Measurements from ENCODE around the gene SUSD2. TPM values are rescaled to one million over a fixed set of nuclear protein-coding genes. Genes with fewer than 3 reads are reported as not detected.

SUSD2 gene
- total RNA-seq, 1 experiment from 2014 or later, result 2.5 TPM

DNA sequence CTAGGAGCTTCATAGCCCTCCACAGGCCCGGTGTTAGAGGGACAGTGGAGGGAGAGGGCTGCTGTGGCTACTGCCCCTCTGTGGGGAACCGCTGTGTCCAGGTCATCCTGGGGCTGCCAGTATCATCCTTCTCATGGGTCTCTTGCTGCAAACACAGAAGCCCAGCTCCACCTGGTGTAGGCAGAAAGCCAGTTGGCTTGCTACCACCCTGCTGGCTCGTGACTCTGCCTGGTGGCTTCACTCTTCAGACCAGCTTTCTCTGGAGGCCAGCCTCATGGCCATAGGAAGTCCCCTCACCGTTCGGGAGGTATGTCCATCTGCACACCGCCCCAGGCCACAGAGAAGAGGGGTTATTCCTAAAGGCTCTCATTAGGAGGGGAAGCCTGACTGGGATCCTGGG is 19.4 kb upstream of the SUSD2 start:
- H3K9me3 Mint-ChIP-seq (ENCODE audit: low read depth, unreplicated experiment), result no peaks in the 10 kb centered on the region
- DNase-seq, result no peak
- peaks cover 11% of the 10 kb centered on the region for H3K36me3 Mint-ChIP-seq (ENCODE audit: insufficient read depth, unreplicated experiment)
- CTCF ChIA-PET, result no interaction called here
- TF ChIP-seq, protein P1, sequence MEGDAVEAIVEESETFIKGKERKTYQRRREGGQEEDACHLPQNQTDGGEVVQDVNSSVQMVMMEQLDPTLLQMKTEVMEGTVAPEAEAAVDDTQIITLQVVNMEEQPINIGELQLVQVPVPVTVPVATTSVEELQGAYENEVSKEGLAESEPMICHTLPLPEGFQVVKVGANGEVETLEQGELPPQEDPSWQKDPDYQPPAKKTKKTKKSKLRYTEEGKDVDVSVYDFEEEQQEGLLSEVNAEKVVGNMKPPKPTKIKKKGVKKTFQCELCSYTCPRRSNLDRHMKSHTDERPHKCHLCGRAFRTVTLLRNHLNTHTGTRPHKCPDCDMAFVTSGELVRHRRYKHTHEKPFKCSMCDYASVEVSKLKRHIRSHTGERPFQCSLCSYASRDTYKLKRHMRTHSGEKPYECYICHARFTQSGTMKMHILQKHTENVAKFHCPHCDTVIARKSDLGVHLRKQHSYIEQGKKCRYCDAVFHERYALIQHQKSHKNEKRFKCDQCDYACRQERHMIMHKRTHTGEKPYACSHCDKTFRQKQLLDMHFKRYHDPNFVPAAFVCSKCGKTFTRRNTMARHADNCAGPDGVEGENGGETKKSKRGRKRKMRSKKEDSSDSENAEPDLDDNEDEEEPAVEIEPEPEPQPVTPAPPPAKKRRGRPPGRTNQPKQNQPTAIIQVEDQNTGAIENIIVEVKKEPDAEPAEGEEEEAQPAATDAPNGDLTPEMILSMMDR (IDR thresholded peaks at IDR 0.05; ENCODE audit: unreplicated experiment), result no peak
- no peak overlapping the region for H3K4me3 Mint-ChIP-seq (ENCODE audit: low read depth, unreplicated experiment)
- BruUV-seq (replicated peaks), result no TSS peak
- H3K27ac Mint-ChIP-seq (ENCODE audit: unreplicated experiment), result no peak overlapping the region
- no peaks in the 10 kb centered on the region for H3K4me1 Mint-ChIP-seq (ENCODE audit: low read depth, unreplicated experiment)
- no peaks in the 10 kb centered on the region for H3K27me3 Mint-ChIP-seq (ENCODE audit: unreplicated experiment)
- intact Hi-C loops (cut with micrococcal nuclease; ENCODE audit: unreplicated experiment), result no loop called here

DNA sequence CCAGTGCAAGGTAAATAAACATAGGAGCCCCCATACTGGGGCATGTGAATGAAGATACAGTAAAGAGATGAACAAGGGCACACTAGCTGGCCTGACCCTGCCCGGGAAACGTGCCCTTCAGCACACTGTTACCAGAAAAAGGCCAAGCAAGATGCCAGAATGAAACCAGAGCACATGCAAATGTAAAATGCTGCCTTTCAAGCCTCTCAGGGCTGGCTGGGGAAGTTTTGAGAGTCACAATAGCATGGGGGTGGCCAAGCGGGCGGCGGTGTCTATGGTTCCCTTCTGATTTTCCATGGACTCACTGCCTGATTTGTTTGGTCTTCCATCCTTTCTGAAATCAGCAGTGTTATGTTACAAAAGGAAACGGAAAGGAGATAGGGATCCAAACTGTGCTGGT is 18.9 kb upstream of the SUSD2 start:
- Mint-ChIP-seq H3K4me3 (ENCODE audit: low read depth, unreplicated experiment) (no peak overlapping the region), H3K27me3 (ENCODE audit: unreplicated experiment) (no peaks in the 10 kb centered on the region), H3K4me1 (ENCODE audit: low read depth, unreplicated experiment) (no peaks in the 10 kb centered on the region), H3K27ac (ENCODE audit: unreplicated experiment) (no peak overlapping the region), H3K9me3 (ENCODE audit: low read depth, unreplicated experiment) (no peaks in the 10 kb centered on the region), H3K36me3 (ENCODE audit: insufficient read depth, unreplicated experiment) (peaks cover 12% of the 10 kb centered on the region)
- intact Hi-C loops (cut with micrococcal nuclease; ENCODE audit: unreplicated experiment), result no loop called here
- TF ChIP-seq, protein P1 (IDR thresholded peaks at IDR 0.05; ENCODE audit: unreplicated experiment), result no peak
- DNase-seq, result no peak
- BruUV-seq (replicated peaks), result no TSS peak
- CTCF ChIA-PET, result no interaction called here

DNA sequence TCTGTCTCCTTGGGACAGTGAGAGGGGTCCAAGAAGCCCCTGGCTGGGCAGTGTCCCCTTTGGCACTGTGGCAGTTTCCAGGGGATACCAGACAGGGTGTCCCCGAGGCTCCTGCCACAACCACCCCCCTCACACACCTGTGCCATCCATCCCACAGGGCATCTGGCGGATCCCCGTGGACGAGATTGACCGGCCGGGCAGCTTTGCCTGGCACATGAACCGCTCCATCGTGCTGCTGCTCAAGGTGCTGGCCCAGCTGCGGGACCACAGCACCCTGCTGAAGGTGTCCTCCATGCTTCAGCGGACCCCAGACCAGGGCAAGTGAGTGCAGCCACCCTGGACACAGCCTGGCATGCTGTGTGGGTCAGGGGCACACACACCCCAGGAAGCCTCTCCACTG is 17.0 kb upstream of the SUSD2 start:
- no peaks in the 10 kb centered on the region for H3K9me3 Mint-ChIP-seq (ENCODE audit: low read depth, unreplicated experiment)
- no TSS peak for BruUV-seq (replicated peaks)
- H3K27me3 Mint-ChIP-seq (ENCODE audit: unreplicated experiment), result no peaks in the 10 kb centered on the region
- intact Hi-C loops (cut with micrococcal nuclease; ENCODE audit: unreplicated experiment), result no loop called here
- CTCF ChIA-PET, result interaction anchor here (1.0 to 2.8 kb wide), 2 partner anchors 8 to 18 kb away, joined by 4 to 15 read pairs; no protein-coding TSS in a partner anchor
- DNase-seq, result no peak
- no peaks in the 10 kb centered on the region for H3K4me1 Mint-ChIP-seq (ENCODE audit: low read depth, unreplicated experiment)
- H3K4me3 Mint-ChIP-seq (ENCODE audit: low read depth, unreplicated experiment), result no peak overlapping the region
- TF ChIP-seq, protein P1 (IDR thresholded peaks at IDR 0.05; ENCODE audit: unreplicated experiment), result no peak
- H3K27ac Mint-ChIP-seq (ENCODE audit: unreplicated experiment), result no peak overlapping the region
- peaks cover 16% of the 10 kb centered on the region for H3K36me3 Mint-ChIP-seq (ENCODE audit: insufficient read depth, unreplicated experiment)

DNA sequence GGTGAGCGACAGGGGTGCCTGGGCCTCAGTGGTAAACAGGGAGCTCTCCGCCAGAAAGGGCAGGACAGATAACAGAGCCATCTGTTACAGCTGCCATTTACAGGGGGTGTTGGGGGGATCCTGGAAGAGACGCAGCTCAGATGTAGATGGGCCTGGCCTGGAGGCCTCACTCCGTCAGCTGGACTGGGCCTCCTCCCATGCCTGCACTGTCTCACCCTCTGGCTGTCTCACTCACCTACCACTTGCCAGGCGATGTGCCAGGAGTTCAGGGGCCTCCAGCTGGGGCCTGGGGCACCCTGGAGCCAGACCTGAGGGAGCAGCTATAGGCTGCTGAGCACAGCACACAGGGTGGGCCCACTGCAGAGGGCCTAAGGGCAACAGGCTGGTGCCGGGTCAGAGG is 16.3 kb upstream of the SUSD2 start:
- intact Hi-C loops (cut with micrococcal nuclease; ENCODE audit: unreplicated experiment), result no loop called here
- Mint-ChIP-seq H3K36me3 (ENCODE audit: insufficient read depth, unreplicated experiment) (peaks cover 16% of the 10 kb centered on the region), H3K4me3 (ENCODE audit: low read depth, unreplicated experiment) (no peak overlapping the region), H3K27me3 (ENCODE audit: unreplicated experiment) (no peaks in the 10 kb centered on the region), H3K27ac (ENCODE audit: unreplicated experiment) (no peak overlapping the region), H3K9me3 (ENCODE audit: low read depth, unreplicated experiment) (no peaks in the 10 kb centered on the region), H3K4me1 (ENCODE audit: low read depth, unreplicated experiment) (no peaks in the 10 kb centered on the region)
- TF ChIP-seq, protein P1 (IDR thresholded peaks at IDR 0.05; ENCODE audit: unreplicated experiment), result no peak
- CTCF ChIA-PET, result interaction anchor here (1.0 to 2.8 kb wide), 2 partner anchors 8 to 19 kb away, joined by 4 to 15 read pairs; no protein-coding TSS in a partner anchor
- no peak for DNase-seq
- no TSS peak for BruUV-seq (replicated peaks)

All from Calu3 (cell line).